ENCODE data around the gene CDKAL1.

GRCh38 chr6:20778912-20779311 lies 244.7 kb downstream of the CDKAL1 start:
- TF ChIP-seq CTCF (IDR thresholded peaks at IDR 0.05 in 2 of 3, conservative IDR thresholded peaks at IDR 0.05 in 1 of 3; ENCODE audit: insufficient read depth in 2 of 3, low read depth in 1 of 3, low read length in 3 of 3) (no peak), MIER1 (IDR thresholded peaks at IDR 0.05; ENCODE audit: low read depth) (no peak), ATF6 (CRISPR knock-in tag; IDR thresholded peaks at IDR 0.05) (no peak), GABPA (tag; conservative IDR thresholded peaks at IDR 0.05; ENCODE audit: low read depth) (no peak), CEBPG (CRISPR knock-in tag; IDR thresholded peaks at IDR 0.05) (no peak), CEBPG (tag; conservative IDR thresholded peaks at IDR 0.05 in 1 of 2, IDR thresholded peaks at IDR 0.05 in 1 of 2) (no peak), MITF (IDR thresholded peaks at IDR 0.05) (no peak), SRSF7 (optimal IDR thresholded peaks at IDR 0.05; ENCODE audit: low read depth, low read length) (no peak), MEF2D (tag; conservative IDR thresholded peaks at IDR 0.05; ENCODE audit: low read depth) (no peak)

All from K562 (cell line).